Neural cell (in vitro differentiated cells): Measurements from ENCODE around the gene EXOC4. TPM values are rescaled to one million over a fixed set of nuclear protein-coding genes. Genes with fewer than 3 reads are reported as not detected.

Source experiments
- H2AFZ ChIP-seq: fragments of 200-600, 300-800 bp; sonication (generic), shearing (Covaris generic); 2 replicates; pipeline ENCODE4 v1.6.0; 2014; ENCODE audit warnings: low read depth, mild to moderate bottlenecking, antibody characterized with exemption, low read length, moderate library complexity
- H3F3A ChIP-seq: fragments of 200-600 bp; shearing (Covaris generic); 2 replicates; pipeline ENCODE4 v1.6.1; 2016; ENCODE audit warnings: mild to moderate bottlenecking, moderate library complexity, mixed read lengths, antibody characterized with exemption, low read length; ENCODE audit not compliant: insufficient read depth, poor library complexity, severe bottlenecking
- H3K27ac ChIP-seq: fragments of 200-600, 300-800 bp; sonication (generic), shearing (Covaris generic); 2 replicates; pipeline ENCODE4 v1.5.1; 2014; ENCODE audit warnings: mild to moderate bottlenecking, low read length, moderate library complexity
- H3K27me3 ChIP-seq: fragments of 300-800, 200-600 bp; sonication (generic), shearing (Covaris generic); 2 replicates; pipeline ENCODE4 v1.6.0; 2014; ENCODE audit warnings: mild to moderate bottlenecking, low read depth, low read length, moderate library complexity; ENCODE audit not compliant: insufficient read depth
- H3K36me3 ChIP-seq: fragments of 300-800, 200-600 bp; sonication (generic), shearing (Covaris generic); 2 replicates; pipeline ENCODE4 v1.5.1; 2014; ENCODE audit warnings: mild to moderate bottlenecking, antibody characterized with exemption, low read length, moderate library complexity; ENCODE audit not compliant: insufficient read depth
- H3K4me2 ChIP-seq: fragments of 300-800, 200-600 bp; sonication (generic), shearing (Covaris generic); 2 replicates; pipeline ENCODE4 v1.6.0; 2014; ENCODE audit warnings: mild to moderate bottlenecking, low read length
- H3K4me3 ChIP-seq: fragments of 300-800, 200-600 bp; sonication (generic), shearing (Covaris generic); 2 replicates; pipeline ENCODE4 v1.5.1; 2014; ENCODE audit warnings: mild to moderate bottlenecking, low read length, moderate library complexity
- H3K79me2 ChIP-seq: fragments of 200-600 bp; shearing (Covaris generic); replicated peaks from 2 replicates; pipeline ENCODE4 v1.6.0; 2014; ENCODE audit warnings: mild to moderate bottlenecking, low read length, moderate library complexity; ENCODE audit not compliant: insufficient read depth
- H3K9ac ChIP-seq: fragments of 300-800, 200-600 bp; sonication (generic), shearing (Covaris generic); 2 replicates; pipeline ENCODE4 v1.6.1; 2016; ENCODE audit warnings: mild to moderate bottlenecking, low read length, mixed read lengths
- H3K9me2 ChIP-seq: fragments of 200-600 bp; shearing (Covaris generic); 2 replicates; pipeline ENCODE4 v1.6.1; 2016; ENCODE audit warnings: mild to moderate bottlenecking, low read length, mixed read lengths; ENCODE audit not compliant: insufficient read depth
- H3K9me3 ChIP-seq: fragments of 200-600, 300-800 bp; sonication (generic), shearing (Covaris generic); 2 replicates; pipeline ENCODE4 v1.6.1; 2016; ENCODE audit warnings: mild to moderate bottlenecking, mixed run types, low read length, moderate library complexity, mixed read lengths
- H4K20me1 ChIP-seq: fragments of 200-600 bp; shearing (Covaris generic); 2 replicates; pipeline ENCODE4 v1.6.1; 2016; ENCODE audit warnings: mild to moderate bottlenecking, mixed run types; ENCODE audit not compliant: insufficient read depth
- CTCF ChIP-seq: fragments of 450-650 bp; IDR thresholded peaks from 2 replicates; pipeline ENCODE4 v1.5.1; 2014; ENCODE audit warnings: antibody characterized with exemption, mild to moderate bottlenecking, moderate library complexity; ENCODE audit not compliant: poor library complexity, severe bottlenecking
- EP300 ChIP-seq: fragments of 450-650 bp; conservative IDR thresholded peaks from 2 replicates; pipeline ENCODE4 v1.6.1; 2014; ENCODE audit warnings: antibody characterized with exemption, mild to moderate bottlenecking, moderate library complexity; ENCODE audit not compliant: poor library complexity, severe bottlenecking
- EZH2 ChIP-seq: fragments of 200-600, 300-800 bp; shearing (Covaris generic), sonication (generic); IDR thresholded peaks from 2 replicates; pipeline ENCODE4 v1.6.1; 2014; ENCODE audit warnings: antibody characterized with exemption, low read length, borderline replicate concordance, mild to moderate bottlenecking; ENCODE audit not compliant: insufficient read depth, poor library complexity, severe bottlenecking
- MXI1 ChIP-seq: fragments of 450-650 bp; conservative IDR thresholded peaks from 2 replicates; pipeline ENCODE4 v1.6.1; 2014; ENCODE audit warnings: antibody characterized with exemption, mild to moderate bottlenecking; ENCODE audit not compliant: poor library complexity, severe bottlenecking
- POLR2AphosphoS5 ChIP-seq: IDR thresholded peaks from 2 replicates; pipeline ENCODE4 v1.6.1; 2012
- RAD21 ChIP-seq: fragments of 450-650 bp; conservative IDR thresholded peaks from 2 replicates; pipeline ENCODE4 v1.6.1; 2014; ENCODE audit warnings: antibody characterized with exemption, mild to moderate bottlenecking, moderate library complexity
- REST ChIP-seq: IDR thresholded peaks from 2 replicates; pipeline ENCODE4 v1.6.1; 2012; ENCODE audit warnings: borderline replicate concordance
- SMC3 ChIP-seq: fragments of 450-650 bp; conservative IDR thresholded peaks from 2 replicates; pipeline ENCODE4 v1.6.1; 2014; ENCODE audit warnings: antibody characterized with exemption, mild to moderate bottlenecking, moderate library complexity; ENCODE audit not compliant: poor library complexity
- TAF1 ChIP-seq: IDR thresholded peaks from 2 replicates; pipeline ENCODE4 v1.6.1; 2012; ENCODE audit warnings: low read depth
- polyA plus RNA-seq: library from polyadenylated mRNA; depleted of rRNA; stranded (reverse); fragments of >200 nt; gene quantifications from 2 replicates; pipeline ENCODE4 v1.2.3, GENCODE V29; 2014

EXOC4 gene
- polyA plus RNA-seq, 1 donor from 2014 or later = 36.5 TPM

- H3K9me3 ChIP-seq = no peaks in the 10 kb centered on the region
- no peak for TF ChIP-seq REST
- TF ChIP-seq RAD21 = no peak
- TF ChIP-seq POLR2AphosphoS5 = no peak
- no peak for TF ChIP-seq MXI1
- TF ChIP-seq SMC3 = no peak
- TF ChIP-seq EP300 = no peak
- TF ChIP-seq TAF1 = no peak
- TF ChIP-seq EZH2 = no peak
- no peak for TF ChIP-seq CTCF
- no peaks in the 10 kb centered on the region for H3K79me2 ChIP-seq
- no peaks in the 10 kb centered on the region for H4K20me1 ChIP-seq
- H3K9ac ChIP-seq = no peak overlapping the region
- no peak overlapping the region for H2AFZ ChIP-seq
- no peaks in the 10 kb centered on the region for H3K27me3 ChIP-seq
- H3K36me3 ChIP-seq = no peaks in the 10 kb centered on the region
- no peak overlapping the region for H3K4me2 ChIP-seq
- H3K27ac ChIP-seq = no peak overlapping the region
- no peaks in the 10 kb centered on the region for H3F3A ChIP-seq
- no peak overlapping the region for H3K4me3 ChIP-seq
- no peaks in the 10 kb centered on the region for H3K9me2 ChIP-seq
These were observed 456.4 kb downstream of the EXOC4 start for GRCh38 chr7:133709036-133709880.

GRCh38 chr7:133712544-133712943 is 459.7 kb downstream of the EXOC4 start:
- Histone ChIP-seq H3K9ac (no peak overlapping the region), H3K9me2 (no peaks in the 10 kb centered on the region)

More at GRCh38 chr7:133712544-133712943, 459.7 kb downstream of the EXOC4 start:
- Histone ChIP-seq H3K4me3 (no peak overlapping the region), H2AFZ (no peak overlapping the region), H3K79me2 (no peaks in the 10 kb centered on the region), H3F3A (no peaks in the 10 kb centered on the region), H3K4me2 (no peak overlapping the region), H3K9me3 (no peaks in the 10 kb centered on the region), H3K27ac (no peak overlapping the region), H4K20me1 (no peaks in the 10 kb centered on the region), H3K36me3 (no peaks in the 10 kb centered on the region), H3K27me3 (no peaks in the 10 kb centered on the region)
- TF ChIP-seq EP300 (no peak), CTCF (no peak), RAD21 (no peak)
